Measurements from ENCODE around the gene SLC6A9. TPM values are rescaled to one million over a fixed set of nuclear protein-coding genes. Genes with fewer than 3 reads are reported as not detected.

Gene SLC6A9
- polyA plus RNA-seq, 1 donor = 3.5 TPM

DNA sequence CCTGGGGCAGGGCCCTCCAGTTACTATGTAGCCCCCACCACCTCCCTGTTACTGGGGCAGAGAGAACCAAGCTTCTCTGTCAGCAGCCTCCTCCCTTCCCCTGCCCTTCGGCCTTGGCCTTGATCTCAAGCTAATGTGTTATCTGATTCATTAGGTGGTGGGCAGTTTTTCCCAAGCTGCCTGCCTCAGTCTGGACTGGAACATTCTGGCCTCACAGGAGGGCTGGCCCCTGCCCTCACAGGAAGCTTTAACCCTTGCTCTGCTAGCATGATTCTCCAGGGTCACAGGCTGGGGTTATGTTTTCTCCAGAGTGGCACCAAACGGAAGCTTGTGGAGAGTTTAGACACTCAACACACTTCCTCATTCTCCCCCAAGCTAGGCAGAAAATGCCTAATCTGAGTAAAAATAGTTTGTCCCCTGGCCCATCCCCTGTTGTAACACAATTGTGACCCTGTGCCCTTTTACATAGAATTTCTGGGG is 37.2 kb upstream of the SLC6A9 start:
- H3K9me3 ChIP-seq (ENCODE audit: control insufficient read depth, low read depth, low read length) = peaks cover 2% of the 10 kb centered on the region
- no CpG with 5 or more reads among the region's 2 CpGs for WGBS (ENCODE audit: insufficient coverage, low lambda C conversion rate)
- no peak overlapping the region for H3K4me3 ChIP-seq (ENCODE audit: low read length)
- DNase-seq = no peak
- no peaks in the 10 kb centered on the region for H3K27me3 ChIP-seq (ENCODE audit: control insufficient read depth, insufficient read depth, low read length)
- no peaks in the 10 kb centered on the region for H3K4me1 ChIP-seq (ENCODE audit: control insufficient read depth, insufficient read depth, low read length)
- H3K36me3 ChIP-seq (ENCODE audit: control insufficient read depth, insufficient read depth, low read length) = no peaks in the 10 kb centered on the region
- H3K27ac ChIP-seq (ENCODE audit: low read length) = no peak overlapping the region

DNA sequence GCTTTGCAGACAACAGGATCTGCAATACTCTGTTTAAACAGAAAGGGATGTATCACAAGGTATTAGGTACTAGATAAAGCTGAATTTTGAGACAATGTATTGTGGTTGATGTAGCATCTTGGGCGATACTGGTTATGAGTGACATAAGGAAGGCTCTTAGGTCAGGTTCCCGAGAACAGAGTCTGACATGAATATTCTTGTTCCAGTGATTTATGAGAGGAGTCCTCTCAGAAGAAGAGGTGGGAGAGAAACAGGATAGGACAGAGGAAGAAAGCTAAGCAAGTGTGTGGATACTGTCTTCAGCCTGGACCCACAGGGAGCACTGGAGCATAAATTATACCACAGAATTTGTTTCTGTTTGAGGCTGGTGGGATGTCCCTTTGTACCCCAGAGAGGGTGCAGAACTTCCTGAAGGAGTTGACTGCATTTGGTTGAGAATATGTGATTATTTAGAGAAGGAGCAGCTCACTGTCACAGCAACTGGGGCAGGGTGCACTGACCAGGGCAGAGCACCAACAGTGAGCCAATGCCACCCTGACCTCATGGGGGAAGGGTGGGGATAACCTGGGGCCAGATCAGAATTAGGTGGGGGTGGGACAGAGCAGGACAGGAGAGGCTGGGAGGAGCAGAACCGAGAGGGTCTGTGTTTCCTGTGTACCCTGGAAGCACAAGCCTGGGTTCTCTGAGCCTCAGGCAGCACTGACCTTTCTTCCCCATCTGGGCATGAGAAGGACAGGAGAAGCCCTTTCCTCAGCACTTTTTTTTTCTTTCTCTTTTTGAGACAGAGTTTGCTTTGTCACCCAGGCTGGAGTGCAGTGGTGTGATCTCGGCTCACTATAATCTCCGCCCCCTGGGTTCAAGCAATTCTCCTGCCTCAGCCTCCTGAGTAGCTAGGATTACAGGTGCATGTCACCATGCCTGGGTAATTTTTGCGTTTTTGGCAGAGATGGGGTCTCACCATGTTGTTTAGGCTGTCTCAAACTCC is 36.3 kb upstream of the SLC6A9 start:
- no peak overlapping the region for H3K27ac ChIP-seq (ENCODE audit: low read length)
- no CpG with 5 or more reads among the region's 6 CpGs for WGBS (ENCODE audit: insufficient coverage, low lambda C conversion rate)
- no peaks in the 10 kb centered on the region for H3K36me3 ChIP-seq (ENCODE audit: control insufficient read depth, insufficient read depth, low read length)
- no peak for DNase-seq
- peaks cover 2% of the 10 kb centered on the region for H3K9me3 ChIP-seq (ENCODE audit: control insufficient read depth, low read depth, low read length)
- no peaks in the 10 kb centered on the region for H3K4me1 ChIP-seq (ENCODE audit: control insufficient read depth, insufficient read depth, low read length)
- H3K4me3 ChIP-seq (ENCODE audit: low read length) = no peak overlapping the region
- H3K27me3 ChIP-seq (ENCODE audit: control insufficient read depth, insufficient read depth, low read length) = no peaks in the 10 kb centered on the region

DNA sequence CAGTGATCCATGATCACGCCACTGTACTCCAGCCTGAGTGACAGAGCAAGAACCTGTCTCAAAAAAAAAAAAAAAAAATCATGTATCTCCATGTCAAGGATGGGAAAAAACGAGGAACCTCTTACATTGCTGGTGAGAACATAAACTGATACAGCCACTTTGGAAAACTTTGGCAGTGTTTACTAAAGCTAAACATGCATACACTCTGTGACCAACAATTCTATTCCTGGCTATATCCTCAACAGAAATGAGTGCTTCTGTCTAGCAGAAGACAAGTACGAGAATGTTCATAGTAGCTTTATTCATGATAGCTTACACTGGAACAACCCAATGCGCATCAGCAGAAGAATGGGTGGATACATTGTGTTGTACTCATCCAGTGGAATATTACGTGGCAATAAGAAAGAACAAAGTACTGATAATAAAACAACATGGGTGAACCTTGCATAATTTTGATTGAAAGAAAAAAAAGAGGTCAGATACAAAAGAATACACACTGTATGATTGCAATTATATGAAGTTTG is 31.5 kb upstream of the SLC6A9 start:
- H3K27ac ChIP-seq (ENCODE audit: low read length) = no peak overlapping the region
- peaks cover 12% of the 10 kb centered on the region for H3K4me1 ChIP-seq (ENCODE audit: control insufficient read depth, insufficient read depth, low read length)
- H3K4me3 ChIP-seq (ENCODE audit: low read length) = no peak overlapping the region
- H3K9me3 ChIP-seq (ENCODE audit: control insufficient read depth, low read depth, low read length) = no peaks in the 10 kb centered on the region
- no peaks in the 10 kb centered on the region for H3K36me3 ChIP-seq (ENCODE audit: control insufficient read depth, insufficient read depth, low read length)
- 100% methylated on average over 3 of the region's 5 CpGs for WGBS (ENCODE audit: insufficient coverage, low lambda C conversion rate)
- H3K27me3 ChIP-seq (ENCODE audit: control insufficient read depth, insufficient read depth, low read length) = no peaks in the 10 kb centered on the region
- DNase-seq = no peak

DNA sequence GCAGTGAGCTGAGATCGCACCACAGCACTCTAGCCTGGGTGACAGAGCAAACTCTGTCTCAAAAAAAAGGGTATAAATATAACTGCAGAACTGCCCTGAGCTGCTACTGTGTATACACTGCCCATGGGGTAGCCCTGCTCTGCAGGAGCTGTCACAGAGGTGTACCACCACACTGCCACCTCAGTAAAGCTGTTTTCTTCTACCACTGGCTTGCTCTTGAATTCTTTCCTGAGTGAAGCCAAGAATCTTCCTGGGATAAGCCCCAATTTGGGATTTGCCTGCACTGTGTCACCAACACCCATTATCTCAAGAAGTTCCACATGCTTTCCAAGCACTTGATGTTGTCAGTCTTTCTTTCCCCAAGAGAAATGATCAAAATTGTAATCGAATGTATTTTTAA is 30.6 kb upstream of the SLC6A9 start:
- Histone ChIP-seq H3K9me3 (ENCODE audit: control insufficient read depth, low read depth, low read length) (no peaks in the 10 kb centered on the region), H3K27me3 (ENCODE audit: control insufficient read depth, insufficient read depth, low read length) (no peaks in the 10 kb centered on the region), H3K4me3 (ENCODE audit: low read length) (no peak overlapping the region), H3K36me3 (ENCODE audit: control insufficient read depth, insufficient read depth, low read length) (no peaks in the 10 kb centered on the region), H3K4me1 (ENCODE audit: control insufficient read depth, insufficient read depth, low read length) (peaks cover 12% of the 10 kb centered on the region), H3K27ac (ENCODE audit: low read length) (no peak overlapping the region)
- DNase-seq = no peak
- WGBS (ENCODE audit: insufficient coverage, low lambda C conversion rate) = 83% methylated on average over 1 of the region's 2 CpGs

DNA sequence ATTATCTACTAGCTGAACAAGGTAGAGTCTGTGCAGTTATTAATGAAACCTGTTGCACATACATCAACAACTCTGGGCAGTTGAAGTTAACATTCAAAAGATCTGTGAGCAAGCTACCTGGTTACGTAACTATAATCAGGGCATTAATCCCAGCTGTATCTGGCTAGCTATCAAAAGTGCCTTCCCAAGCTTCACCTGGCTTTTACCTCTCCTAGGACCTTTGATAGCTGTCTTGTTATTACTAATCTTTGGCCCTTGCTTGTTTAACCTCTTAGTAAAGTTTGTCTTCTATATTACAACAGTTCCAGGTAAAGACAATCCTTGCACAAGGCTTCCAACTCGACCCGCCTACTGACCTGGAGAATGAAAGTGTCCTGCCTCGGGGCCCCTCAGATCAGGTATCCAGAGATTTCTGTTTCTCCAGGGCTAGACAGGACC is 29.6 kb upstream of the SLC6A9 start:
- Histone ChIP-seq H3K27ac (ENCODE audit: low read length) (peak overlapping the region; percentile 31), H3K36me3 (ENCODE audit: control insufficient read depth, insufficient read depth, low read length) (no peaks in the 10 kb centered on the region), H3K27me3 (ENCODE audit: control insufficient read depth, insufficient read depth, low read length) (no peaks in the 10 kb centered on the region), H3K4me3 (ENCODE audit: low read length) (no peak overlapping the region), H3K9me3 (ENCODE audit: control insufficient read depth, low read depth, low read length) (no peaks in the 10 kb centered on the region), H3K4me1 (ENCODE audit: control insufficient read depth, insufficient read depth, low read length) (peaks cover 12% of the 10 kb centered on the region)
- peak; percentile 39 to 76 for DNase-seq
- 0% methylated on average over 1 of the region's 4 CpGs for WGBS (ENCODE audit: insufficient coverage, low lambda C conversion rate)

DNA sequence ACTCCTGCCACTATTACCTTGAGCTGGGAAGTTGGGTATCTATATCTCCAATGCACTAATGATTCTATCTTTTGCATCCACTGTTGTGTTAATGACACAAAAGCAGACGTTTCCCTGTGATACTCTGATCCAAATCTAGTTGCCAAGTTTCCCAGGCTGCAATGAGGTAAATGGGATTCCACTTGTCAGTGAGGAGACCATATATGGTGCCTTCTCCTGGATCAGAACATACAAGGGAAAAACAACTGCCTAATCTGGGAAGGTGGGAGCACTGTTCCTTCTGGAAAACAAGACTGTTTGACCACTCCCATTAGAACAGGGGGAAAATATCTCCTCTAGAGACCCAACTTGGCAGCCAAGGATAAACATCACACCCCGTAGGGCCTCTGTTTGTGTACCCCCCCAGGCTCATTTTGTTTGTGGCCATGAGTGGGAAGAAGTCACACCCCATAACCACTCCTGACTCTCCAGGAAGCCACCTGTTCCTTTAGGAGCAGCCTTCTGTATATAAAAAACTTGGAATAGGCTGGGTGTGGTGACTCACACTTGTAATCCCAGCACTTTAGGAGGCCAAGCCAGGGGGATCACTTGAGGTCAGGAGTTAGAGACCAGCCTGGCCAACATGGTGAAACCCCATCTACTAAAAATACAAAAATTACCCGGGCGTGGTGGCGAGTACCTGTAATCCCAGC is 28.5 kb upstream of the SLC6A9 start:
- Histone ChIP-seq H3K27ac (ENCODE audit: low read length) (no peak overlapping the region), H3K4me1 (ENCODE audit: control insufficient read depth, insufficient read depth, low read length) (peaks cover 12% of the 10 kb centered on the region), H3K9me3 (ENCODE audit: control insufficient read depth, low read depth, low read length) (no peaks in the 10 kb centered on the region), H3K4me3 (ENCODE audit: low read length) (no peak overlapping the region), H3K27me3 (ENCODE audit: control insufficient read depth, insufficient read depth, low read length) (no peaks in the 10 kb centered on the region), H3K36me3 (ENCODE audit: control insufficient read depth, insufficient read depth, low read length) (no peaks in the 10 kb centered on the region)
- WGBS (ENCODE audit: insufficient coverage, low lambda C conversion rate) = no CpG with 5 or more reads among the region's 5 CpGs
- DNase-seq = no peak

DNA sequence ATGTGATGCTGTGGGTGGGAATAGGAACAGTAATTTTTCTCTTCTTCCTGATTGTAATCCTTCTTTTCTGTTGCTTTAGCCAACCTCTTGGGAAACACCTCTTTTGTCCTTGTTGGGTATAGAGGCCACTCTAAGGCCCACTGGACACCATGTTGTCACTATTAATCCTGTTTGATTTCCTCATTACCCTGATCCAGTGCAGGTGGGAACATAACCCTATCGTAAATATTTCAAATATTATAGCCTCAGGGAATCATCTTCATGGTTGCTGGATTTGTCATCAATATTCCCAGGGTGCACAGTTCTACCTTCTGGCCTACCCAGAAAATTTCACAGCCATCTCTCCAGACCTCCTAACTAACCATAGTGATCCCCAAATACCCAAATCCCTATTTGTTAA is 27.9 kb upstream of the SLC6A9 start:
- Histone ChIP-seq H3K4me3 (ENCODE audit: low read length) (no peak overlapping the region), H3K4me1 (ENCODE audit: control insufficient read depth, insufficient read depth, low read length) (peaks cover 12% of the 10 kb centered on the region), H3K27ac (ENCODE audit: low read length) (no peak overlapping the region), H3K36me3 (ENCODE audit: control insufficient read depth, insufficient read depth, low read length) (no peaks in the 10 kb centered on the region), H3K27me3 (ENCODE audit: control insufficient read depth, insufficient read depth, low read length) (no peaks in the 10 kb centered on the region), H3K9me3 (ENCODE audit: control insufficient read depth, low read depth, low read length) (no peaks in the 10 kb centered on the region)
- DNase-seq = no peak
- 100% methylated on average over 1 of the region's 1 CpG for WGBS (ENCODE audit: insufficient coverage, low lambda C conversion rate)

DNA sequence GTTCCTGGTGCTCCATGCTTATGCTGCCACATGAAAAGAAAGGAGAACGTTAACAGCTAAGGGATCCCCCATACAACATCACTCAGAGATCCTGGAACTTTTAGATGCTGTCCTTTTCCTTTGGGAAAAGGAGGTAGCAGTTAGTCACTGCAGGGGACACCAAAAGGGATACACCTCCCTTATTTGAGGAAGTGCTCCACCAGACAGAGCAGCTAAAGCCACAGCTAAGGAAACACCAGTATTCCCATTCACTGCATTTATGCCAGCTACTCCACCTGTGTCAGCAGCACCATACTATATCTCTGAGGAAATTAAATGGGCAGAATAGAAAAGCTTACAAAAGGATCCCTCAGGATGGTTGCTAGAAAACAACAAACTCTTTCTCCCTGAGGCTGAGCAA is 26.0 kb upstream of the SLC6A9 start:
- no peaks in the 10 kb centered on the region for H3K9me3 ChIP-seq (ENCODE audit: control insufficient read depth, low read depth, low read length)
- H3K27ac ChIP-seq (ENCODE audit: low read length) = no peak overlapping the region
- H3K27me3 ChIP-seq (ENCODE audit: control insufficient read depth, insufficient read depth, low read length) = no peaks in the 10 kb centered on the region
- WGBS (ENCODE audit: insufficient coverage, low lambda C conversion rate) = no CpG with 5 or more reads among the region's 1 CpG
- no peak overlapping the region for H3K4me3 ChIP-seq (ENCODE audit: low read length)
- no peaks in the 10 kb centered on the region for H3K36me3 ChIP-seq (ENCODE audit: control insufficient read depth, insufficient read depth, low read length)
- DNase-seq = no peak
- peaks cover 12% of the 10 kb centered on the region for H3K4me1 ChIP-seq (ENCODE audit: control insufficient read depth, insufficient read depth, low read length)

DNA sequence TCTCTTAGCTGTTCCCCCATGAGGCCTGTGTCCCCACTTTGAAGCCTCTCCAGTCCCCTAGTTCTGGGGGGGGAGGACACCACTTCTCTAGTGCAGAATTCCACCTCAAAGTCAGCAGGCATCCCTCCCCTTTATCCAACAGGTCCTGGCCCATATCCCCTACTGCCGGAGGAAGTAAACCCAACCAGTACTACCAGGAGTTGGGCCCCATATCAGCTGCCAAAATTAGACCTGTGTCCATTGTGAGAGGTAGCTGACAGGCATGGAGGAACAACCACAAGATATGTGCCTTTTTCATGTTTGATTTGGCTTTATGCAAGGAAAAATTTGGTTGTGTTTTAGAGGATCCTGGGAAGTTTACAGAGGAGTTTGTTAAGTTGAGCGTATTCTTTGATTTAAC is 22.1 kb upstream of the SLC6A9 start:
- WGBS (ENCODE audit: insufficient coverage, low lambda C conversion rate) = 100% methylated on average over 1 of the region's 2 CpGs
- Histone ChIP-seq H3K4me1 (ENCODE audit: control insufficient read depth, insufficient read depth, low read length) (peaks cover 5% of the 10 kb centered on the region), H3K9me3 (ENCODE audit: control insufficient read depth, low read depth, low read length) (no peaks in the 10 kb centered on the region)

DNA sequence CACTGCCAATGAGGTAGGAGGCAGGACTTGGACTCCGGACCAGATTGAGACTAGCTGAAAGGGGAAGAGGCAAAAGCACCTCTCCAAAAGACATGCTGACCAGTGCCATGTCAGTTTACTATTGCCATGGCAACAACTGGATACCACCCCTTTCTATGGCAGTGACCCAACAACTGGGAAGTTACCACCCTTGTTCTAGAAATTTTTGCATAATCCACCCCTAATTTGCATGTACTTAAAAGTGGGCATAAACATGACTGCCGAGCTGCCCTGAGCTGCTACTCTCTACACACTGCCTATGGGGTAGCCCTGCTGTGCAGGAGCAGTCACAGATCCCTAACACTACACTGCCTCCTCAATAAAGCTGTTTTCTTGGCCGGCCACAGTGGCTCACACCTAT is 19.0 kb upstream of the SLC6A9 start:
- no peak overlapping the region for H3K4me3 ChIP-seq (ENCODE audit: low read length)
- no peak overlapping the region for H3K27ac ChIP-seq (ENCODE audit: low read length)
- H3K9me3 ChIP-seq (ENCODE audit: control insufficient read depth, low read depth, low read length) = no peaks in the 10 kb centered on the region
- no CpG with 5 or more reads among the region's 3 CpGs for WGBS (ENCODE audit: insufficient coverage, low lambda C conversion rate)
- no peaks in the 10 kb centered on the region for H3K27me3 ChIP-seq (ENCODE audit: control insufficient read depth, insufficient read depth, low read length)
- H3K36me3 ChIP-seq (ENCODE audit: control insufficient read depth, insufficient read depth, low read length) = no peaks in the 10 kb centered on the region
- DNase-seq = no peak
- peaks cover 19% of the 10 kb centered on the region for H3K4me1 ChIP-seq (ENCODE audit: control insufficient read depth, insufficient read depth, low read length)

More for the DNA sequence above, 22.1 kb upstream of the SLC6A9 start:
- Histone ChIP-seq H3K4me3 (ENCODE audit: low read length) (no peak overlapping the region), H3K27me3 (ENCODE audit: control insufficient read depth, insufficient read depth, low read length) (no peaks in the 10 kb centered on the region), H3K36me3 (ENCODE audit: control insufficient read depth, insufficient read depth, low read length) (no peaks in the 10 kb centered on the region), H3K27ac (ENCODE audit: low read length) (no peak overlapping the region)
- DNase-seq = no peak
